Measurements from ENCODE around the gene CCDC188. TPM values are rescaled to one million over a fixed set of nuclear protein-coding genes. Genes with fewer than 3 reads are reported as not detected.

CCDC188 gene
- total and polyA plus RNA-seq, 9 of the 15 experiments (the other 6 are each of a cell fraction or from before 2014, with no cell fraction given), result not detected

GRCh38 chr22:20130731-20131596, 19.9 kb downstream of the CCDC188 start (continued):
- TF ChIP-seq MGA (IDR thresholded peaks at IDR 0.05) (no peak), CBX5 (IDR thresholded peaks at IDR 0.05; ENCODE audit: borderline replicate concordance, low read depth) (no peak), ESRRA (IDR thresholded peaks at IDR 0.05; ENCODE audit: borderline replicate concordance, low read depth) (0 out of 2 replicates have a peak, but pooled peaks have one; percentile 33), ZNF444 (CRISPR knock-in tag; IDR thresholded peaks at IDR 0.05) (0 out of 2 replicates have a peak, but pooled peaks have one; percentile 24), ELF1 (tag; IDR thresholded peaks at IDR 0.05) (no peak), REST (IDR thresholded peaks at IDR 0.05; ENCODE audit: borderline replicate concordance) (no peak), REST (CRISPR knock-in tag; IDR thresholded peaks at IDR 0.05; ENCODE audit: low read depth) (peak; percentile 76)
